A673 (cell line): ENCODE data around the gene TAB3. TPM values are rescaled to one million over a fixed set of nuclear protein-coding genes. Genes with fewer than 3 reads are reported as not detected.

Source experiments
- Bru-seq: library from RNA; stranded (reverse); fragments of 400-500 nt; gene quantifications from one replicate; lab custom pipeline; 2021; lab: Mats Ljungman, UMichigan
- BruChase-seq, 2 experiments: library from RNA; stranded (reverse); fragments of 400-500 nt; gene quantifications; one replicate each; lab custom pipeline; 2021; lab: Mats Ljungman, UMichigan
- BruUV-seq: library from RNA; stranded (reverse); fragments of 400-500 nt; replicated peaks from 2 replicates; lab custom pipeline; 2021; lab: Mats Ljungman, UMichigan
- CTCF ChIA-PET: fragments of 300-600 bp; sonication (Branson Sonifier 250); formaldehyde crosslinking; loops from one replicate; lab custom pipeline; 2022; ENCODE audit warnings: antibody characterized with exemption; lab: Charles Lee
- POLR2A ChIA-PET: fragments of 300-600 bp; sonication (Branson Sonifier 250); formaldehyde crosslinking; loops from one replicate; lab custom pipeline; 2022; ENCODE audit warnings: antibody characterized with exemption; ENCODE audit not compliant: low non-redundant PET; lab: Charles Lee
- DNase-seq: peaks from one replicate; pipeline ENCODE4 v3.0.0-alpha.2; 2015; ENCODE audit warnings: low spot score
- H3K27ac ChIP-seq: fragments of 200-600 bp; sonication (generic); 2 replicates; pipeline ENCODE4 v1.5.1; 2016; ENCODE audit warnings: mixed run types, low read depth, mild to moderate bottlenecking, mixed read lengths, antibody characterized with exemption, low read length; ENCODE audit not compliant: poor library complexity, severe bottlenecking
- H3K27me3 ChIP-seq: fragments of 200-600 bp; sonication (generic); replicated peaks from 2 replicates; pipeline ENCODE4 v1.6.1; 2017; ENCODE audit warnings: mixed run types, low read depth, mild to moderate bottlenecking, mixed read lengths, antibody characterized with exemption, low read length; ENCODE audit not compliant: insufficient read depth, poor library complexity
- H3K36me3 ChIP-seq: fragments of 200-600 bp; sonication (generic); 2 replicates; pipeline ENCODE4 v1.6.1; 2016; ENCODE audit warnings: mixed run types, mild to moderate bottlenecking, mixed read lengths, antibody characterized with exemption, low read length; ENCODE audit not compliant: insufficient read depth, poor library complexity, severe bottlenecking
- H3K4me1 ChIP-seq: fragments of 200-600 bp; sonication (generic); 2 replicates; pipeline ENCODE4 v1.6.1; 2017; ENCODE audit warnings: mixed run types, mild to moderate bottlenecking, mixed read lengths, antibody characterized with exemption, low read length; ENCODE audit not compliant: insufficient read depth, poor library complexity, severe bottlenecking
- H3K4me3 ChIP-seq: fragments of 200-600 bp; sonication (generic); 2 replicates; pipeline ENCODE4 v1.5.1; 2016; ENCODE audit warnings: low read depth, mixed run types, mild to moderate bottlenecking, mixed read lengths, low read length; ENCODE audit not compliant: poor library complexity, severe bottlenecking
- H3K9me3 ChIP-seq: fragments of 200-600 bp; sonication (generic); 2 replicates; pipeline ENCODE4 v1.6.1; 2016; ENCODE audit warnings: mixed run types, low read depth, mild to moderate bottlenecking, mixed read lengths, antibody characterized with exemption, low read length; ENCODE audit not compliant: poor library complexity, severe bottlenecking
- EZH2 ChIP-seq: fragments of 200-600 bp; sonication (generic); IDR thresholded peaks from 2 replicates; pipeline ENCODE4 v1.6.1; 2017; ENCODE audit warnings: borderline replicate concordance, low read depth, mild to moderate bottlenecking, mixed read lengths, antibody characterized with exemption, low read length; ENCODE audit not compliant: poor library complexity, severe bottlenecking
- intact Hi-C: fragments of 100-400 bp; cut with micrococcal nuclease; formaldehyde crosslinking; loops from one replicate; pipeline ENCODE4 v1.10.0; 2022; ENCODE audit not compliant: unreplicated experiment
- long read RNA-seq: library from polyadenylated mRNA; stranded (forward); transcript quantifications from one replicate; pipeline ENCODE4 v2.0.0, GENCODE V29; 2022
- total RNA-seq: library from RNA; stranded (reverse); gene quantifications from 2 replicates; pipeline ENCODE4 v1.2.3, GENCODE V29; 2021
- TF ChIP-seq, protein P1 (sequence below): fragments of 300-800, 200-600 bp; sonication (generic); conservative IDR thresholded peaks from 2 replicates; pipeline ENCODE4 v1.5.1; 2017; ENCODE audit warnings: low read depth, mild to moderate bottlenecking, antibody characterized with exemption, low read length, moderate library complexity, mixed read lengths

The TAB3 gene, protein sequence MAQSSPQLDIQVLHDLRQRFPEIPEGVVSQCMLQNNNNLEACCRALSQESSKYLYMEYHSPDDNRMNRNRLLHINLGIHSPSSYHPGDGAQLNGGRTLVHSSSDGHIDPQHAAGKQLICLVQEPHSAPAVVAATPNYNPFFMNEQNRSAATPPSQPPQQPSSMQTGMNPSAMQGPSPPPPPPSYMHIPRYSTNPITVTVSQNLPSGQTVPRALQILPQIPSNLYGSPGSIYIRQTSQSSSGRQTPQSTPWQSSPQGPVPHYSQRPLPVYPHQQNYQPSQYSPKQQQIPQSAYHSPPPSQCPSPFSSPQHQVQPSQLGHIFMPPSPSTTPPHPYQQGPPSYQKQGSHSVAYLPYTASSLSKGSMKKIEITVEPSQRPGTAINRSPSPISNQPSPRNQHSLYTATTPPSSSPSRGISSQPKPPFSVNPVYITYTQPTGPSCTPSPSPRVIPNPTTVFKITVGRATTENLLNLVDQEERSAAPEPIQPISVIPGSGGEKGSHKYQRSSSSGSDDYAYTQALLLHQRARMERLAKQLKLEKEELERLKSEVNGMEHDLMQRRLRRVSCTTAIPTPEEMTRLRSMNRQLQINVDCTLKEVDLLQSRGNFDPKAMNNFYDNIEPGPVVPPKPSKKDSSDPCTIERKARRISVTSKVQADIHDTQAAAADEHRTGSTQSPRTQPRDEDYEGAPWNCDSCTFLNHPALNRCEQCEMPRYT
- total RNA-seq = 10.6 and 12.0 TPM in 2 replicates
- percentile 52 among the genes with signal in this experiment for Bru-seq, nascent RNA
- percentile 53 among the genes with signal in this experiment for BruChase-seq, experiment 1, labeled RNA remaining after a 2-hour chase
- percentile 55 among the genes with signal in this experiment for BruChase-seq, experiment 2, labeled RNA remaining after a 6-hour chase
- long read RNA-seq, partial matches to known transcripts = 3 of 5 reads
- long read RNA-seq, other reads (novel, unspliced or antisense) = 2 of 5 reads

DNA sequence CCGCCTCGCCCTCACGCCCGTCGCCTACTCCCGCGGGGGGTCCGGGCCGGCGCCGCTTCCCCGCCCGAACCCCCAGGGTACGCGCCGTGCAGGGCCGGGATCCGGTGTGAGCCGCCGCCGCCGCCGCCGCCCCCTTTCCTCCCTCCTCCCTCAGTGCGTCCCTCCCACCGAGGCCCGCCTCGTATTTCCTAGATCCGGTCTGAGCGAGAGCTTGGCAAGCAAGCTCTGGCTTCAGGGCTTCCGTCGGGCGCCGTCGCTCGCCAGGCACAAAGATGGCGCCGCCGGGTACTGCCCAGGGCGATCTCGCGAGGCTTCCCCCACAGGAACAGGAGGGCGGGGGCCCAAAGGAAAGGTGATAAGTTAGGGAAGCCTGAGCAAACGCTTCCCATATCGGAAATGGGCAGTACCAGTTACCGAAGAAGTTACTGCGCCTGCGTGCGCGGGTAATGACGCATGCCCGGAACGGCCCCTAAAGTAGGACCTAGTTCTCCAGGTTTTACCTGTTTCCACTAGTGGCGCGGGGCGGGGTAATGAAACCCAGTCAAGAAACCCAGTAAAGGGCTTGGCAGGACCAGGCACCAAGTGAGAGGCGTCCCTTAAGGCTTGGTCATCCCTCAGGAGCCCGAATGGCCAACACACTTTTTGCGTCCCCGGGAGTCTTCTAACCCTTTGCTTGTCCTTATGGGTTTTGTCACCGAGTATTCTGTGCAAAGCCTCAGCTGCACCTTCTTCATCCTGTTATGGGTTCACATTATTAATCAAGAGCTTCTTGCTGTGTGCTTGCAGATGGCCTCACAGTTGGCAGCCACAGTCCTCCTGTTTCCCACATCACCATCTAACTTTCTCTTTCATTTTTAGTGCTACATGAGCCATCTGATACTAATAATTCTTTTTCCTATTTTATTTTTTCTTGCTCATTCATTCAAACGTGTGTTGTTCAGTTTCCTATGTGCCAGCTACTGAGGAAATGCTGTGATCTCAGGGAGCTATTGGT is at the start of gene TAB3:
Gene TAB3, minus strand, starts transcription at position 108 of the 994 bp plus-strand sequence. CDS start 29,666 bp downstream, outside the sequence.
- intact Hi-C loops = no loop called here
- Histone ChIP-seq H3K9me3 (no peaks in the 10 kb centered on the region), H3K4me3 (peak within 1 kb of the TSS; percentile 77), H3K27ac (peak within 1 kb of the TSS; percentile 72), H3K4me1 (no peaks in the 10 kb centered on the region), H3K27me3 (peaks cover 4% of the 10 kb centered on the region), H3K36me3 (no peaks in the 10 kb centered on the region)
- POLR2A ChIA-PET = no interaction called here
- CTCF ChIA-PET = no interaction called here
- peak; percentile 96 for DNase-seq
- no TSS peak for BruUV-seq
- TF ChIP-seq, protein P1, sequence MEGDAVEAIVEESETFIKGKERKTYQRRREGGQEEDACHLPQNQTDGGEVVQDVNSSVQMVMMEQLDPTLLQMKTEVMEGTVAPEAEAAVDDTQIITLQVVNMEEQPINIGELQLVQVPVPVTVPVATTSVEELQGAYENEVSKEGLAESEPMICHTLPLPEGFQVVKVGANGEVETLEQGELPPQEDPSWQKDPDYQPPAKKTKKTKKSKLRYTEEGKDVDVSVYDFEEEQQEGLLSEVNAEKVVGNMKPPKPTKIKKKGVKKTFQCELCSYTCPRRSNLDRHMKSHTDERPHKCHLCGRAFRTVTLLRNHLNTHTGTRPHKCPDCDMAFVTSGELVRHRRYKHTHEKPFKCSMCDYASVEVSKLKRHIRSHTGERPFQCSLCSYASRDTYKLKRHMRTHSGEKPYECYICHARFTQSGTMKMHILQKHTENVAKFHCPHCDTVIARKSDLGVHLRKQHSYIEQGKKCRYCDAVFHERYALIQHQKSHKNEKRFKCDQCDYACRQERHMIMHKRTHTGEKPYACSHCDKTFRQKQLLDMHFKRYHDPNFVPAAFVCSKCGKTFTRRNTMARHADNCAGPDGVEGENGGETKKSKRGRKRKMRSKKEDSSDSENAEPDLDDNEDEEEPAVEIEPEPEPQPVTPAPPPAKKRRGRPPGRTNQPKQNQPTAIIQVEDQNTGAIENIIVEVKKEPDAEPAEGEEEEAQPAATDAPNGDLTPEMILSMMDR = no peak
- no peak for TF ChIP-seq EZH2

DNA sequence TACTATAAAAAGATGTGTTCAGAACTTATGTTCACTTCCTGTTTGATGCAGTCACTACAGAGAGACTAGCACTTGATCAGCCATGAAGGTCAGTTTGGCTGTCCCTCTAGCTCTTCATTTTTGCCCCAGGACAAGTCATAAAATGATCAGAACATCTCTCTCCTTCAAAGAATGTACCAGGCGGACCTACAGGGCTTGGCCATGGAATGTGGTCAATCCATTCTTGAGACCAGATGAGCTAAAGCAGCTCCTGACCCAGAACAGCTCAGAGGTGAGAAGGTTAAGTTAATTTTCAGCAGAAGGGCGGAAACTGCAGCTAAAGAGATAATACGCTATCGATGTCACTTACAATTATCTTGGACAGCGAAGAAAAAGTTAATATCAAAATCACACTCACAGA is 49.2 kb upstream of the TAB3 start:
- H3K4me1 ChIP-seq = no peaks in the 10 kb centered on the region
- BruUV-seq = no TSS peak
- no peak overlapping the region for H3K4me3 ChIP-seq
- no peaks in the 10 kb centered on the region for H3K9me3 ChIP-seq
- ChIA-PET CTCF (no interaction called here), POLR2A (no interaction called here)
- intact Hi-C loops = no loop called here
- no peak overlapping the region for H3K27ac ChIP-seq
- no peak for DNase-seq
- no peaks in the 10 kb centered on the region for H3K27me3 ChIP-seq
- H3K36me3 ChIP-seq = no peaks in the 10 kb centered on the region
- TF ChIP-seq EZH2 = no peak
- TF ChIP-seq, protein P1 = no peak

DNA sequence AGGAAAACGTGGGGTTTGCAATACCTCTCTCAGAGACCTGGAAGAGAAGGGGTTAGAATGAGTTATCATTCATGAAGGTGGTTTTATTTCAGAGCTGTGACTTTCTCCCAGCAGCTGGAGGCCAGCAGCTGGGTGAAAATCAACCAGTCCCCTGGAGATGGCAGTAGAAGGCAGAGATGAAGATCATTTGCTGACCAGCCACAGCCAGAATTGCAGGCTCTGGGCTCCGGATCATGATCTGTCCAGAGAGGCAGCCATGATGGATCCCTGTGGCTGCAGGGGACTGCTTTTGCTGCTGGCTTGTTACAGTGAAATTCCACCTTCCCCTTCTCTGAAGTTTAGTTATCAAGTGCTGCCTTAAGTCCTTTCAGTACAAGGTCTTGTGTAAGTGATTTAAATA is 46.9 kb upstream of the TAB3 start:
- BruUV-seq = no TSS peak

More for the DNA sequence above, 46.9 kb upstream of the TAB3 start:
- no peaks in the 10 kb centered on the region for H3K27me3 ChIP-seq
- H3K36me3 ChIP-seq = no peaks in the 10 kb centered on the region
- TF ChIP-seq, protein P1 = 0 out of 2 replicates have a peak, but pooled peaks have one; percentile 20
- TF ChIP-seq EZH2 = no peak
- no peak overlapping the region for H3K27ac ChIP-seq
- H3K4me3 ChIP-seq = no peak overlapping the region
- no peak for DNase-seq
- intact Hi-C loops = no loop called here
- POLR2A ChIA-PET = no interaction called here
- H3K9me3 ChIP-seq = no peaks in the 10 kb centered on the region
- no peaks in the 10 kb centered on the region for H3K4me1 ChIP-seq
- CTCF ChIA-PET = no interaction called here
